A673 (cell line): ENCODE measurements around the gene CR1.

Experiments used
- CTCF ChIP-seq: fragments of 300-800, 200-600 bp; sonication (generic); conservative IDR thresholded peaks from 2 replicates; pipeline ENCODE4 v1.5.1; 2017; ENCODE audit warnings: low read depth, mild to moderate bottlenecking, antibody characterized with exemption, low read length, moderate library complexity, mixed read lengths
- EZH2 ChIP-seq: fragments of 200-600 bp; sonication (generic); IDR thresholded peaks from 2 replicates; pipeline ENCODE4 v1.6.1; 2017; ENCODE audit warnings: borderline replicate concordance, low read depth, mild to moderate bottlenecking, mixed read lengths, antibody characterized with exemption, low read length; ENCODE audit not compliant: poor library complexity, severe bottlenecking

DNA sequence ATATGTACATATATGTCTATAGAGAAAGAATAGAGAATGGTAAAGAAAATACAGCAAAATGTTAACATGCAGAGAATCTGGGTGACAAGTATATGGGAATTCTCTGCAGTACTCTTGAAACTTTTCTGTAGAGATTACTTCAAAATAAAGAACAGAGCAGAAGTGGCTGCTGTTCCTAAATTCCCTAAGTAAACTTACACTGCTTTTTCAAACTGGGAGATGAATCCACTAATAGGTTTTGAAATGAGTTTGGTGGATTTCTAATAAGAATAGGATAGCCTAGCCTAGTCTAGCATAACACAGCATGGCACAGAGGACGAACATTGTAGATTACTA, 42.3 kb upstream of the CR1 start:
- no peak for TF ChIP-seq CTCF
- TF ChIP-seq EZH2 = no peak
